RWPE1 (cell line): Measurements from ENCODE around the gene FAM110D.

ENCODE experiments used
- CTCF ChIA-PET: fragments of 350-600 bp; sonication (Branson Sonifier 250); formaldehyde crosslinking; extraction: SDS; loops from one replicate; lab custom pipeline; 2021; lab: Yijun Ruan, JAX
- POLR2A ChIA-PET: fragments of 400-600 bp; formaldehyde crosslinking; extraction: SDS; loops from one replicate; lab custom pipeline; 2020; ENCODE audit warnings: antibody characterized with exemption; ENCODE audit not compliant: low non-redundant PET; lab: Yijun Ruan, JAX
- DNase-seq: peaks from one replicate; pipeline ENCODE4 v3.0.0; 2012; ENCODE audit warnings: low spot score
- H3K27ac ChIP-seq: fragments of 450-650 bp; 2 replicates; pipeline ENCODE4 v1.5.1; 2017
- TF ChIP-seq, protein P1 (sequence below): fragments of 450-650 bp; conservative IDR thresholded peaks from 2 replicates; pipeline ENCODE4 v1.5.1; 2017; ENCODE audit warnings: low read depth, mild to moderate bottlenecking

FAM110D gene

GRCh38 chr1:26197301-26197700 lies 38.4 kb downstream of the FAM110D start:
- ChIA-PET POLR2A (no interaction called here), CTCF (interaction anchor here (0.6 kb wide), 1 partner anchor 14 kb away, joined by 3 read pairs; no protein-coding TSS in a partner anchor)
- H3K27ac ChIP-seq, result no peak overlapping the region
- TF ChIP-seq, protein P1, sequence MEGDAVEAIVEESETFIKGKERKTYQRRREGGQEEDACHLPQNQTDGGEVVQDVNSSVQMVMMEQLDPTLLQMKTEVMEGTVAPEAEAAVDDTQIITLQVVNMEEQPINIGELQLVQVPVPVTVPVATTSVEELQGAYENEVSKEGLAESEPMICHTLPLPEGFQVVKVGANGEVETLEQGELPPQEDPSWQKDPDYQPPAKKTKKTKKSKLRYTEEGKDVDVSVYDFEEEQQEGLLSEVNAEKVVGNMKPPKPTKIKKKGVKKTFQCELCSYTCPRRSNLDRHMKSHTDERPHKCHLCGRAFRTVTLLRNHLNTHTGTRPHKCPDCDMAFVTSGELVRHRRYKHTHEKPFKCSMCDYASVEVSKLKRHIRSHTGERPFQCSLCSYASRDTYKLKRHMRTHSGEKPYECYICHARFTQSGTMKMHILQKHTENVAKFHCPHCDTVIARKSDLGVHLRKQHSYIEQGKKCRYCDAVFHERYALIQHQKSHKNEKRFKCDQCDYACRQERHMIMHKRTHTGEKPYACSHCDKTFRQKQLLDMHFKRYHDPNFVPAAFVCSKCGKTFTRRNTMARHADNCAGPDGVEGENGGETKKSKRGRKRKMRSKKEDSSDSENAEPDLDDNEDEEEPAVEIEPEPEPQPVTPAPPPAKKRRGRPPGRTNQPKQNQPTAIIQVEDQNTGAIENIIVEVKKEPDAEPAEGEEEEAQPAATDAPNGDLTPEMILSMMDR, result no peak
- no peak for DNase-seq

DNA sequence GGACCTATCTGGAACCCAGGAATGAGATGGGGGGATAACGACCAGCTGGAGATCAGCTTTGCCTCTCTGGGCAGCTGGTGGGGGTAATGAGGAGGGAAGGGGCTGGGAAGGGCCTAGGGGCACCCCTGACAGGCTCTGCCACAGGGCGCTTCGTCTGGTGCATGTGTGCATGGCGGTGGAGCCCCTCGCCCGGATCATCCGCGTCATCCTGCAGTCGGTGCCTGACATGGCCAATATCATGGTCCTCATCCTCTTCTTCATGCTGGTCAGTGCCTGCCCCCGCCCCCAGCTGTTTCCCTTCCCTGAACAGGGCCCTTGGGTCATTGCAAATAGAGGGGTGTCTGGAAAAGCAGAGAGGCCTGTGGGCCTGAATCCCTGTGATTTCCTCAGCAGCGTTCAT lies 38.9 kb downstream of the FAM110D start:
- CTCF ChIA-PET, result interaction anchor here (0.6 kb wide), 1 partner anchor 13 kb away, joined by 3 read pairs; no protein-coding TSS in a partner anchor
- no peak overlapping the region for H3K27ac ChIP-seq
- DNase-seq, result no peak
- TF ChIP-seq, protein P1, result no peak
- POLR2A ChIA-PET, result no interaction called here

- no peak for DNase-seq
- ChIA-PET CTCF (no interaction called here), POLR2A (no interaction called here)
- TF ChIP-seq, protein P1, result no peak
- H3K27ac ChIP-seq, result no peak overlapping the region
Observed at GRCh38 chr1:26200413-26200812, 41.5 kb downstream of the FAM110D start.

GRCh38 chr1:26203642-26204318 lies 44.9 kb downstream of the FAM110D start:
- no peak for DNase-seq
- TF ChIP-seq, protein P1, result no peak
- H3K27ac ChIP-seq, result no peak overlapping the region
- POLR2A ChIA-PET, result no interaction called here
- CTCF ChIA-PET, result no interaction called here

GRCh38 chr1:26210147-26210870 lies 51.4 kb downstream of the FAM110D start:
- H3K27ac ChIP-seq, result no peak overlapping the region
- ChIA-PET CTCF (interaction anchor here (0.7 to 2.1 kb wide), 2 partner anchors 13 to 23 kb away, joined by 3 to 14 read pairs; partner anchors contain the start of gene CEP85), POLR2A (interaction anchor here (0.7 kb wide), 1 partner anchor 31 kb away, joined by 3 read pairs; no protein-coding TSS in a partner anchor)
- TF ChIP-seq, protein P1, result no peak
- DNase-seq, result no peak

DNA sequence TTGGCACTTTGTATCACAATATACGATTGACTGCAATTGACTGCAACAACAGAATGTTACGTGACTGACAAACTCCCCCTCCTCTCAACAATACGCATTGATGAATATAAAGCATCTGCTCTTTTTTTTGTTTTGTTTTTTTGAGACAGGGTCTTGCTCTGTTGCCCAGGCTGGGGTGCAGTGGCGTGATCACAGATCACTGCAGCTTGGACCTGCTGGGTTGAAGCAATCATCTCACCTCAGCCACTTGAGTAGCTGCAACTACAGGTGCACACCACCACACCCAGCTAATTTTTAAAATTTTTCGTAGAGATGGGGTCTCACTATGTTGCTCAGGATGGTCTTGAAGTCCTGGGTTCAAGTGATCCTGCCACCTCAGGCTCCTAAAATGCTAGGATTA lies 53.8 kb downstream of the FAM110D start:
- CTCF ChIA-PET, result interaction anchor here (0.5 to 2.1 kb wide), 4 partner anchors 21 to 998 kb away, joined by 3 to 14 read pairs (median 6); partner anchors contain the start of gene CEP85

More for the DNA sequence above, 53.8 kb downstream of the FAM110D start:
- no peak overlapping the region for H3K27ac ChIP-seq
- POLR2A ChIA-PET, result no interaction called here
- no peak for DNase-seq
- TF ChIP-seq, protein P1, result no peak
